MG63 (cell line): ENCODE measurements around the gene KRT16. TPM values are rescaled to one million over a fixed set of nuclear protein-coding genes. Genes with fewer than 3 reads are reported as not detected.
"Not testable (repeated sequence)": the region's sequence is repeated elsewhere in the genome, so short reads cannot be mapped to it uniquely, and the experiment has no call there.

ENCODE experiments used
- DNase-seq: peaks from one replicate; pipeline ENCODE4 v3.0.0-alpha.2; 2020
- H3K27me3 ChIP-seq: fragments of 250-450 bp; sonication (Bioruptor Pico); 2 replicates; pipeline ENCODE4 v1.5.1; 2020; ENCODE audit warnings: mild to moderate bottlenecking, moderate library complexity
- H3K36me3 ChIP-seq: fragments of 250-450 bp; sonication (Bioruptor Pico); 2 replicates; pipeline ENCODE4 v1.5.1; 2020; ENCODE audit warnings: mild to moderate bottlenecking, moderate library complexity
- H3K4me3 ChIP-seq: fragments of 250-450 bp; sonication (Bioruptor Pico); 2 replicates; pipeline ENCODE4 v1.5.1; 2020; ENCODE audit warnings: mild to moderate bottlenecking, moderate library complexity
- H3K9me3 ChIP-seq: fragments of 250-450 bp; sonication (Bioruptor Pico); 2 replicates; pipeline ENCODE4 v1.5.1; 2020; ENCODE audit warnings: mild to moderate bottlenecking, moderate library complexity
- total RNA-seq: library from RNA; depleted of rRNA; stranded (reverse); fragments of >200 nt; shearing (Covaris generic); gene quantifications from 2 replicates; pipeline ENCODE4 v1.2.3, GENCODE V29; 2014; ENCODE audit warnings: low replicate concordance; rRNA removed

Gene KRT16
- not detected in 2 replicates for total RNA-seq

- not testable (repeated sequence) for H3K9me3 ChIP-seq, H3K27me3 ChIP-seq, H3K36me3 ChIP-seq, H3K4me3 ChIP-seq
- peak; percentile 63 for DNase-seq
Observed at GRCh38 chr17:41612376-41613160, at the start of gene KRT16. TSS of gene KRT16 (minus strand) at chr17:41612767. CDS start at chr17:41612688, 79 bp downstream.

- H3K27me3 ChIP-seq = no peaks in the 10 kb centered on the region
- H3K4me3 ChIP-seq = no peak overlapping the region
- no peaks in the 10 kb centered on the region for H3K9me3 ChIP-seq
- H3K36me3 ChIP-seq = no peaks in the 10 kb centered on the region
- DNase-seq = peak; percentile 33
Observed at GRCh38 chr17:41660221-41660711, 47.7 kb upstream of the KRT16 start.

DNA sequence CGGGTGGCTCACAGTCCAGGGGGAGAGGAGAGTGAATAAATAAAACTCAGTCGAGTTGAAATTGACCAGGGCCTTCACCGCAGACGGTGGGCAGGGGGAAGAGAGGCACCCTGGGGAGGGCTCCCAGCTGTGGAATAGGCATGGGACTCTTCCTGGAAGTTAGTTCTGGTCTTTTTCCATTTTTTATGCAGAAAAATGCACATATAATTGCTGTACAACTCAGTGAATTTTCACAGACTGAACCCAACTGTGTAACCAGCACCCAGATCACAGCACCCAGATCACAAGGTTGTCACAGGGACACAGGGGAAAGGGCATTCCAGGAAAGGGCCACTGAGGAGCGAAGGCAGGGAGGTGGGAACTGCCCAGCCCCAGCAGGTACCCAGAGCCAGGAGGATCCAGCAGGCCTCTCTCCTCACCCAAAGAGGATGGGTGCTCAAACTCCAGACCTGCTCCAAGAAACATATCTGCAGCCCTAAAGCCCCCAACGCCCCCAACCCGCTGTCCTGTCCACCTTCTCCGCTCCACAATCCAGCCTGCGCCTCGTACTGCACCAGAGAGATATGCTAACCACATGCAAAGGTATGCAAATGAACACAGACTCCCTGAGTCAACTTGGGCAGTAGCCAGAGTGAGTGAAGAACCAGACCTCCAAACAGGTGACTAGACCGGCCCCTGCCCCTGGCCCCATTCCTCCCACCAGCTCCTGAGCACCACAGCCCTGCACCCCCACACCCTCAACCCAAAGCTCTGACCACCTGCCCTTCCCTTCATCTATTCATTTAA is 47.1 kb upstream of the KRT16 start:
- no peak overlapping the region for H3K4me3 ChIP-seq
- H3K36me3 ChIP-seq = no peaks in the 10 kb centered on the region

DNA sequence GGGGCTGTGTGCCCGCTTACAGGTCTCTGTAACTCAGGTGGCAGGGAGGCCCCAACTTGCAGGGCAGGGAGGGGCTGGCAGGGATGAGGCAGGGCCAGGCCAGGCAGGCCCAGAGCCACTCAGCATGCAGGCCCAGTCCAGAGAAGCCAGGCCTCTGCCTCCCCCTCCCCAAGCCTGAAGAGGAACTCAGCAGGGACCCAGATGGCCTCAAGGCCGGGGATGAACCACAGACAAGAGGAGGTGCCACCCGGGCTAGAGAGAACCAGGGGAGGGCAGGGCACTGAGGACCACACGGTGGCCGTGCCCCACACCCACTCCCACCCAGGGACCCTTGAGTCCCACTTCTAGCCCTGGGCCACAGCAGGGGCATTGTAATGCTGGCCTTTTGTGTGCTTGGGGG is 46.3 kb upstream of the KRT16 start:
- no peaks in the 10 kb centered on the region for H3K36me3 ChIP-seq
- H3K27me3 ChIP-seq = no peaks in the 10 kb centered on the region
- no peaks in the 10 kb centered on the region for H3K9me3 ChIP-seq
- no peak overlapping the region for H3K4me3 ChIP-seq
- DNase-seq = no peak

More for the DNA sequence above, 47.1 kb upstream of the KRT16 start:
- Histone ChIP-seq H3K9me3 (no peaks in the 10 kb centered on the region), H3K27me3 (no peaks in the 10 kb centered on the region)
- DNase-seq = no peak

DNA sequence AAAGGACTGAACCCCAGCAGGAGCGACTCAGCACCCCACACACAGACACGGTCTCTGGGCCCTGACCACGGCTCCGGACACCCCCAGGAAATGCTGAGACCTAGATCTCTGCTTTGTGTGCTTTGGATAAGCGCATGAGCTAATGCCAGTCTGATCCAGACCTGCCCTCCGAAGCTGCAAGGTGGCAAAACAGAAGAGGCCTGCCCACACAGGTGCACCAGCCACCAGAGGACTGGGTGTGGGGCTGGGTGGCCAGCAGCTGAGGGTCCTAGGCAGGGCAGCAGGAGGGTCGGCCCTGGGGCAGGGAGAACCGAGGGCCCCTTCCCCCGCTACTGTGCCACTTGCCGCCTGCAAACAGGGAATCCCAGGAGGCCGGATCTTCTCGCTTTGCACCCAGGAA is 45.4 kb upstream of the KRT16 start:
- no peak for DNase-seq
- no peak overlapping the region for H3K4me3 ChIP-seq
- no peaks in the 10 kb centered on the region for H3K27me3 ChIP-seq
- no peaks in the 10 kb centered on the region for H3K36me3 ChIP-seq
- H3K9me3 ChIP-seq = no peaks in the 10 kb centered on the region

GRCh38 chr17:41657176-41657754 is 44.7 kb upstream of the KRT16 start:
- Histone ChIP-seq H3K27me3 (no peaks in the 10 kb centered on the region), H3K4me3 (no peak overlapping the region), H3K36me3 (no peaks in the 10 kb centered on the region), H3K9me3 (no peaks in the 10 kb centered on the region)
- no peak for DNase-seq

- no peaks in the 10 kb centered on the region for H3K36me3 ChIP-seq
- no peaks in the 10 kb centered on the region for H3K27me3 ChIP-seq
- no peak for DNase-seq
- no peak overlapping the region for H3K4me3 ChIP-seq
- no peaks in the 10 kb centered on the region for H3K9me3 ChIP-seq
Observed at GRCh38 chr17:41656249-41657023, 43.9 kb upstream of the KRT16 start.

DNA sequence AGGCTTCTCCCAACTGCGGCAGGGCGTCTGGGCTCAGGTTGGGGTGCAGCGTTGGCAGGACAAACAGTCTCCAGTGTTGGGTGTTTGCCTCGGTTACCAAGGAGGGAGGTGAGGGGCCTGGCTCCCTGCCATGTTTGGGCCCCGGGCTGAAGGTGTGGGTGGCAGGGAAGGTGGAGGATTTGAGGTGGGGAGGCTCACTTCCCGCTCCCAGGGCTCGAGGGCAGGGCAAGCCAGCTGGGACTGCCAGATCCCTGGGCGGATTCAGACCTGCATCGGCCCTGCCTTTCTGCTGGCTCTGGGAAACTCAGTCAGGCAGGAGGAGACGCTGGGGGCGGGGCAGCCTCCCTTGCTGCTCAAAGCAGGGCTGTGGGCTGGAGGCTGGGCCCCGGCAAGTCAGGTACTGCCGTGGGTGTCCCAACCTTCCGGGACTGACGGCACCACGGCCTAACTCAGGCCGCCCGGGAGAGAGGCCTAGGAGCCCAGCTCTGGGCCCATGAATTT is 43.1 kb upstream of the KRT16 start:
- H3K36me3 ChIP-seq = no peaks in the 10 kb centered on the region
- no peak for DNase-seq
- no peaks in the 10 kb centered on the region for H3K9me3 ChIP-seq

DNA sequence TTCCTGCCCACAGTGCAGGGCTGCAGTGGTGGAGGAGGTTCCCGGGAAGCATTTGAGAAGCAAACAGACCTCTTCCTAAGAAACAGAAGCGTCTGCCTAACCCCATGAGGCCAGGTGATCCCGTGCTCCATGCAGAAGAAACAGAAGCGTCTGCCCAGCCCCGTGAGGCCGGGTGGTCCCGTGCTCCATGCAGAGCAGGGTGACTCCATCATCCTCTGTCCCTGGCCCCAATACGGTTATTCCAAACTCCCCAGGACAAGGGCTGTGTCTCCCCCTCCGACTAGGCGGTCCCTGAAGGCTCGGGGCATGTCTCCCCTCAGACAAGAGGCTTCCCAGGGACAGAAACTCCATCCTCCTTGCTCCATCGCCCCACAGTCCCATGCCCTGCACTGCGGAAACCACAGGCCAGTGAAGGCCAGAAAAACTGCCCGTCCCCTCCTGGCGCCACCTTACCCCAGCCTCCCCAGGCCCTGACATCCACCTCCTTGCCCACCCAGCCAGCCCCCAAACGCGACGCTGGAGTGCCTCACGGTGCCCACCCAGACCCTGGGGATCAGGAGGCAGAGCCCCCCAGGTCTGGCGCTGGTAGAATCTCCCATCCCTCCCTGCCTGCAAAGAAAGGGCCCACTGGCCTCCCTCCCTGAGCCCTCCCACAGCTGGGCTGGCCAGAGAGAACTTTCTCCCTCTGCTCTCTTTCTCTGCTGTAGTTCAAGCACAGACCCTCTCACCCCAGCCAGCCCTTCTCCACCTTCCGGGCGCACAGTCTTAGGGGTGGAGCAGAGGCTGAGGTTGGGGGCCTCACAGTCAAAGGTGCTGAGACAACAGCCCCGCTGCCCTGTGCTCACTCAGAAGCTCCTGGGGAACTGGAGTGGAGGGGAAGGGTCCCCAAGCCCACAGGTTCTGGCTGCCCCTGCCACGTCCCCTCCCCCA is 42.4 kb upstream of the KRT16 start:
- no peak overlapping the region for H3K4me3 ChIP-seq
- no peak for DNase-seq
- no peaks in the 10 kb centered on the region for H3K27me3 ChIP-seq
- no peaks in the 10 kb centered on the region for H3K36me3 ChIP-seq
- H3K9me3 ChIP-seq = no peaks in the 10 kb centered on the region

More for the DNA sequence above, 43.1 kb upstream of the KRT16 start:
- Histone ChIP-seq H3K4me3 (no peak overlapping the region), H3K27me3 (no peaks in the 10 kb centered on the region)

DNA sequence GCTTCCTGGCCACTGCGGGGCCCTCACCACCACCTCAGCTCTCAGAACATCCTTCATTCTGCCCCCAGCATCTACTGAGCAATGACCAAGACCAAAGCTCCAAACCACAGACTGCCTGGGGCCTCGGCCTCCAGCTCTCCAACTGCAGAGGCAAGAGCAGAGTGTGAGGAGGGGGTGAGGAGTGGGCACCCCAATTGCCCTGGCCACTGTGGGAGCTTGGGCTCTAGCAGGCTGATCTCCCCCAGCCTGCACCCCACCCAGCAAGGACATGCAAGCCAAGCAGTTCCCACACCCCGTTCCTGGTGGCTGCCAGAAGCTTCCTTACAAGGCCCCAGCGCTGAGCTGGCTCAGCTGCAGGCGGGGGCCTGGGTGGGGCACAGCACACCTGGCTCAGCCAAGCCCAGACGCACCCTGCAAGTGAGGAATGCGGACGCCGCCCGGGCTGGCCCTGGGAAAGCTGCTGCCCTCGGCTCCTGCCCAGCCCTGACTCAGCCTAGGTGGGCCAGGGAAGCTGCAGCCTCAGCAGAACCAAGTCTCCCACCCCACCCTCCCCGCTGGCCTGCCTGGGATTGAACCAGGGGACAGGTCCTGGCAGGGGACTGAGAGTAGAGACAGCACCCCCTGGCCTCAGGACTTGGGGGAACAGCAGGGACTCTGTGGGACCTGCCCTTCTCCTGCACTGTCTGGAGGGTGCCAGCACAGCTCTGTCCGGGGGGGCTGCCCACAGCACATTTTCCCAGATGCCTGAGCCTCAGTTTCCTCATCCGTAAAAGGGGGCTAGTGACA is 41.5 kb upstream of the KRT16 start:
- Histone ChIP-seq H3K4me3 (no peak overlapping the region), H3K27me3 (no peaks in the 10 kb centered on the region), H3K36me3 (no peaks in the 10 kb centered on the region), H3K9me3 (no peaks in the 10 kb centered on the region)
- DNase-seq = no peak

DNA sequence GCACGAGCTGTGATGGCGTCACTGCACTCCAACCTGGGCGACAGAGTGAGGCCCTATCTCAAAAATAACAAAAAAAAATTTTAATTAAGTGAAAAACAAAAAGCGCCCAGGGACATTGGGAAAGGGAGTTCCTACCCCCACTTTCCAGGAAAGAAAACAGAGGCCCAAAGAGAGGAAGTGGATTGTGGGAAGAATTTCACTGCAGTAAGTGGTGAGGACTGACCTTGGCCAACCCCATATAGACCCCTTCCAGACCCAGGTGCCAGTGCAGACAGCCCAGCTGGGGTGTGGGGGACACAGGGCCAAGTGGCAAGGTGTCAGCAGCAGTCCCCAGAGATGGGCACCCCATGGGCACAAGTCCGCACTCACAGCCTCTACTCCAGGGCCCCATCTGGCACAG is 40.9 kb upstream of the KRT16 start:
- H3K4me3 ChIP-seq = no peak overlapping the region
- no peaks in the 10 kb centered on the region for H3K9me3 ChIP-seq
- DNase-seq = no peak
- no peaks in the 10 kb centered on the region for H3K27me3 ChIP-seq
- H3K36me3 ChIP-seq = no peaks in the 10 kb centered on the region

DNA sequence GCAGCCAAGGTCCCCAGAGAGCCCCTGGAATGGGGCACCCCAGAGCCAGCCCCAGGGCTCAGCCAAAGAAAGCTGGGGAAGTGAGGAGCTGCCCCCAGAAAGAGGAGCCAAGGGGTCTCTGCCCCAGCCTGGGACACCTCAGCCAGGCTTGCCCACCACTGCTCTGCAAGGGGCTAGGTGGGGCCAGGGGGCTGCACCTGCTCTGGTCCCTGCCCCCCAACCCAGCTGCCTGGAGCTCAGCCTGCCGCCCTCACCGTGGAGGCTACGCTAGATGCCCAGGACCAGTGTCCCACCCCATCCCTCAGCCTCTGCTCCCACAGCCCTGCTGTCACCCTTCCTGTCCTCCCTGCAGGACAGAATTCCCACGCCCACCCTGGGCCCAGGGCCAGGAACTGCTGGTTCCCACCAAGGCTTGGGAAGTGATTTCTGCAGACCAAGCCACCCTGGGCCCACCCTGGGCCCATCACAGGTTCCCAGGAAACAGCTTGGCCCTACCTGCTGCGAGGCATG is 39.9 kb upstream of the KRT16 start:
- H3K4me3 ChIP-seq = no peak overlapping the region
- H3K36me3 ChIP-seq = no peaks in the 10 kb centered on the region
- H3K27me3 ChIP-seq = no peaks in the 10 kb centered on the region
- H3K9me3 ChIP-seq = no peaks in the 10 kb centered on the region
- DNase-seq = no peak

DNA sequence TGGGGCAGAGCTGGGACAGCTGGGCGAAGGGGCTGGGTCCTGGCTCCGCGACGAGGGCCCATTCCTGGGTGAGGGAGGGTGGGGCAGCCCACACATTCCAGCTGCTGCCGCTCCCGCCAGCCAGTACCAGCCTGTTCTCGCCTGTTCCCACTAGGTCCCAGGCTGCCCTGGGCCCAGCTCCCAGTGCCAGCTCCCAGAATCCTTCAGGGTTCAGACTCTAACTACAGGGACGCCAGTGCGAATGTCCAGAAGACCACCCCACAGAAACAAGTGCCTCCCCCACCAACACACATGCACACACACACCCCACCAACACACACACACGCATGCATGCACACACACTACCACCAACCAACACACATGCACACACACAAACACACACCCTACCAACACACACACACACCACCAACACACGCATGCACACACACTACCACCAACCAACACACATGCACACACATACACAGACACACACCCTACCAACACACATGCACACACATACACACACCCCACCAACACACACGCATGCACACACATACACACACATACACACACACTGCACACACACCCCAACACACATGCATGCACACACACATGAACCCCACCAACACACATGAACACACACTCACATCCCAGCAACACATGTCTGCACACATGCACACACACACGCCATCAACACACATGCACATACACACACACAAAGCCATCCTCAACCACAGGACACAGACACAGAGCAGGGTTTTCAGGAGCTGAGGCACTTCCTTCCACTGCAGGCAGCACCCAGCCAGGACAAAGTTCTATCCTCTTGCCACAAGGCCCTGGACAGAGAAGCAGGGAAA is 39.3 kb upstream of the KRT16 start:
- H3K36me3 ChIP-seq = no peaks in the 10 kb centered on the region
- H3K27me3 ChIP-seq = no peaks in the 10 kb centered on the region
- H3K9me3 ChIP-seq = no peaks in the 10 kb centered on the region
- DNase-seq = no peak
- no peak overlapping the region for H3K4me3 ChIP-seq
